GM12878 (cell line): ENCODE results near the gene AOPEP. TPM values are rescaled to one million over a fixed set of nuclear protein-coding genes. Genes with fewer than 3 reads are reported as not detected.

Source experiments
- ATAC-seq: fragments of 200-7000 bp; cut with Tn5 transposase; 3 replicates; pipeline ENCODE4 v1.9.1; 2020; ENCODE audit warnings: mild to moderate bottlenecking, moderate library complexity
- BruUV-seq: library from RNA; stranded (reverse); fragments of 400-500 nt; replicated peaks from 2 replicates; lab custom pipeline; 2021; lab: Mats Ljungman, UMichigan
- CTCF ChIA-PET: fragments of 300-600 bp; sonication (Branson Sonifier 250); formaldehyde crosslinking; extraction: SDS; loops from one replicate; lab custom pipeline; 2021; ENCODE audit warnings: inconsistent platforms; lab: Yijun Ruan, JAX
- POLR2A ChIA-PET: fragments of 350-600 bp; formaldehyde crosslinking; extraction: SDS; loops from one replicate; lab custom pipeline; 2021; ENCODE audit warnings: inconsistent platforms; lab: Charles Lee
- RAD21 ChIA-PET: fragments of 300-600 bp; sonication (Branson Sonifier 250); formaldehyde crosslinking; loops from one replicate; lab custom pipeline; 2023; ENCODE audit warnings: antibody characterized with exemption; ENCODE audit not compliant: unreplicated experiment; lab: Charles Lee
- SMC1A ChIA-PET: fragments of 300-600 bp; sonication (Branson Sonifier 250); formaldehyde crosslinking; loops from one replicate; lab custom pipeline; 2023; ENCODE audit not compliant: unreplicated experiment, uncharacterized antibody; lab: Charles Lee
- DNase-seq: peaks from one replicate; pipeline ENCODE4 v3.0.0-alpha.2; 2011; ENCODE audit warnings: low read depth, low spot score
- FAIRE-seq: peaks from 3 replicates; lab custom pipeline; 2011; peaks lifted over from hg19 to GRCh38; lab: Jason Lieb, UNC
- H2AFZ ChIP-seq: 2 replicates; pipeline ENCODE4 v1.6.0; 2011; ENCODE audit warnings: low read depth, low read length, control low read depth; ENCODE audit not compliant: control insufficient read depth
- H3K27ac ChIP-seq: 2 replicates; pipeline ENCODE4 v1.5.1; 2011; ENCODE audit warnings: control low read depth; ENCODE audit not compliant: control insufficient read depth, insufficient read depth
- H3K27me3 ChIP-seq, 2 experiments: replicated peaks in 1 of 2; 2 replicates each; pipeline versions ENCODE4 v1.6.0 to v1.6.1; 2011; ENCODE audit warnings: low read length in 1 of 2; ENCODE audit not compliant: control insufficient read depth in 2 of 2, insufficient read depth in 2 of 2
- H3K36me3 ChIP-seq, 2 experiments: 2 replicates each; pipeline ENCODE4 v1.5.1; 2011; ENCODE audit warnings: low read length in 1 of 2; ENCODE audit not compliant: control insufficient read depth in 2 of 2, insufficient read depth in 2 of 2
- H3K4me1 ChIP-seq: 2 replicates; pipeline ENCODE4 v1.6.1; 2011; ENCODE audit warnings: mild to moderate bottlenecking, low read length, moderate library complexity, mixed read lengths; ENCODE audit not compliant: control insufficient read depth, insufficient read depth
- H3K4me2 ChIP-seq: 2 replicates; pipeline ENCODE4 v1.6.0; 2011; ENCODE audit warnings: control low read depth; ENCODE audit not compliant: control insufficient read depth, insufficient read depth
- H3K4me3 ChIP-seq: fragments of 200-600 bp; sonication (generic); 2 replicates; pipeline ENCODE4 v1.5.1; 2016
- H3K79me2 ChIP-seq: 2 replicates; pipeline ENCODE4 v1.6.0; 2011; ENCODE audit warnings: low read length; ENCODE audit not compliant: control insufficient read depth, insufficient read depth
- H3K9ac ChIP-seq: 2 replicates; pipeline ENCODE4 v1.8.0; 2011; ENCODE audit warnings: low read length, control low read depth, mixed read lengths; ENCODE audit not compliant: control insufficient read depth, insufficient read depth
- H3K9me3 ChIP-seq: replicated peaks from 3 replicates; pipeline ENCODE4 v1.5.1; 2011; ENCODE audit warnings: mild to moderate bottlenecking, low read length; ENCODE audit not compliant: control insufficient read depth, insufficient read depth
- H4K20me1 ChIP-seq: 2 replicates; pipeline ENCODE4 v1.6.0; 2011; ENCODE audit not compliant: control insufficient read depth, insufficient read depth
- ATF7 ChIP-seq: fragments of 450-650 bp; IDR thresholded peaks from 2 replicates; pipeline ENCODE4 v1.6.1; 2016; ENCODE audit warnings: low read depth, mild to moderate bottlenecking
- BHLHE40 ChIP-seq, 2 experiments: fragments of 450-650 bp in 1 of 2; IDR thresholded peaks; 2 replicates each; pipeline ENCODE4 v1.6.1; 2011 to 2017; ENCODE audit warnings: low read depth in 2 of 2, borderline replicate concordance in 1 of 2, improper control_type of control experiment in 1 of 2, low read length in 1 of 2, mild to moderate bottlenecking in 1 of 2
- CHD4 ChIP-seq: fragments of 200-600 bp; sonication (generic); IDR thresholded peaks from 2 replicates; pipeline ENCODE4 v1.6.1; 2016; ENCODE audit warnings: mild to moderate bottlenecking
- DPF2 ChIP-seq: fragments of 450-650 bp; IDR thresholded peaks from 2 replicates; pipeline ENCODE4 v1.6.1; 2017; ENCODE audit warnings: mild to moderate bottlenecking
- MEF2A ChIP-seq: IDR thresholded peaks from 2 replicates; pipeline ENCODE4 v1.6.1; 2011; ENCODE audit warnings: low read depth, mild to moderate bottlenecking, low read length, moderate library complexity; ENCODE audit not compliant: insufficient read depth
- MEF2B ChIP-seq: fragments of 450-650 bp; IDR thresholded peaks from 2 replicates; pipeline ENCODE4 v1.6.1; 2018; ENCODE audit warnings: mild to moderate bottlenecking, moderate library complexity; ENCODE audit not compliant: partially characterized antibody, poor library complexity, severe bottlenecking
- MXI1 ChIP-seq: fragments of 150-350 bp; IDR thresholded peaks from 2 replicates; pipeline ENCODE4 v1.6.1; 2011; ENCODE audit warnings: low read depth, mild to moderate bottlenecking, inconsistent platforms, low read length, improper control_type of control experiment
- NR2F1 ChIP-seq: fragments of 450-650 bp; conservative IDR thresholded peaks from 2 replicates; pipeline ENCODE4 v1.6.1; 2017; ENCODE audit warnings: mild to moderate bottlenecking
- PAX5 ChIP-seq: IDR thresholded peaks from 2 replicates; pipeline ENCODE4 v1.6.1; 2011; ENCODE audit warnings: low read depth, low read length, borderline replicate concordance
- POLR2AphosphoS2 ChIP-seq: IDR thresholded peaks from 2 replicates; pipeline ENCODE4 v1.6.1; 2011; ENCODE audit warnings: low read depth, mild to moderate bottlenecking, low read length, improper control_type of control experiment, moderate library complexity
- RAD51 ChIP-seq: fragments of 450-650 bp; IDR thresholded peaks from 2 replicates; pipeline ENCODE4 v1.6.1; 2016; ENCODE audit warnings: moderate library complexity, mild to moderate bottlenecking, inconsistent platforms
- RFX5 ChIP-seq: IDR thresholded peaks from 2 replicates; pipeline ENCODE4 v1.6.1; 2011; ENCODE audit warnings: low read depth, low read length, improper control_type of control experiment
- SMAD1 ChIP-seq: fragments of 450-650 bp; IDR thresholded peaks from 2 replicates; pipeline ENCODE4 v1.6.1; 2018; ENCODE audit warnings: mild to moderate bottlenecking, low read depth; ENCODE audit not compliant: partially characterized antibody
- USF1 ChIP-seq: IDR thresholded peaks from 2 replicates; pipeline ENCODE4 v1.6.1; 2011; ENCODE audit warnings: borderline replicate concordance, low read depth, mild to moderate bottlenecking, moderate library complexity, mixed read lengths, low read length; ENCODE audit not compliant: insufficient read depth; ENCODE audit errors: extremely low read length
- ZNF622 ChIP-seq: fragments of 450-650 bp; IDR thresholded peaks from 2 replicates; pipeline ENCODE4 v1.6.1; 2017; ENCODE audit warnings: mild to moderate bottlenecking, inconsistent platforms
- WGBS: methylation state at CpG from one replicate; pipeline ENCODE4 v1.1.6; 2016; ENCODE audit warnings: low lambda C conversion rate; ENCODE audit not compliant: insufficient replicate concordance, insufficient coverage; ENCODE audit errors: missing lambda C conversion rate; 5-methylcytosine and 5-hydroxymethylcytosine counted together
- in situ Hi-C: fragments of 300-500 bp; cut with MboI; formaldehyde crosslinking; loops from 9 replicates; pipeline ENCODE4 v1.14.3; 2018; ENCODE audit warnings: mixed read lengths
- intact Hi-C: fragments of 100-400 bp; cut with micrococcal nuclease; formaldehyde crosslinking; loops from one replicate; pipeline ENCODE4 v1.14.2; 2022; ENCODE audit not compliant: unreplicated experiment
- polyA plus RNA-seq, 11 experiments: library from polyadenylated mRNA; depleted of rRNA in 4 of 11; unstranded in 6 of 11; stranded (reverse) in 5 of 11; fragments of >200 nt; fragmentation: Nextera tagmentation in 4 of 11; fragmentation: Illumina TruSeq in 1 of 11; extraction: Ambion mirVana in 4 of 11; extraction: Trizol in 1 of 11; gene quantifications; 1 replicate in 1 of 11; 2 replicates in 10 of 11; pipeline versions ENCODE4 v1.2.1 to v1.2.3, GENCODE V29; 2011 to 2016; ENCODE audit warnings: inconsistent platforms in 2 of 11, missing spikeins in 2 of 11, low read depth in 1 of 11
- total RNA-seq, 4 experiments: library from RNA; depleted of rRNA in 3 of 4; stranded (reverse); fragments of >200 nt in 3 of 4; fragmentation: Illumina TruSeq in 1 of 4; extraction: Trizol in 1 of 4; gene quantifications; 2 replicates each; pipeline versions ENCODE4 v1.2.1 to v1.2.3, GENCODE V29; 2013 to 2021
- TF ChIP-seq, protein P1 (sequence below): fragments of 450-650 bp; formaldehyde crosslinking; IDR thresholded peaks from 2 replicates; pipeline ENCODE4 v1.4.0; 2020; ENCODE audit warnings: mild to moderate bottlenecking, moderate library complexity

Gene AOPEP
- total and polyA plus RNA-seq, 10 of the 15 experiments (the other 5 are each of a cell fraction or from before 2014, with no cell fraction given), result 2.3 to 16.9 (median 10.1) TPM

GRCh38 chr9:94811074-94811473 lies 84.6 kb downstream of the AOPEP start:
- no TSS peak for BruUV-seq
- H3K27ac ChIP-seq, result no peak overlapping the region
- intact Hi-C loops, result no loop called here
- H3K9me3 ChIP-seq, result no peaks in the 10 kb centered on the region
- ATAC-seq (no peak), DNase-seq (no peak), FAIRE-seq (no peak)
- H3K9ac ChIP-seq, result no peak overlapping the region
- ChIA-PET RAD21 (no interaction called here), CTCF (interaction anchor here (0.8 to 1.6 kb wide), 5 partner anchors 9 to 315 kb away, joined by 3 to 7 read pairs (median 3); no protein-coding TSS in a partner anchor), SMC1A (interaction anchor here (0.8 to 1.5 kb wide), 3 partner anchors 10 to 93 kb away, joined by 3 to 5 read pairs (median 4); no protein-coding TSS in a partner anchor), POLR2A (interaction anchor here (1.6 kb wide), 1 partner anchor 12 kb away, joined by 4 read pairs; no protein-coding TSS in a partner anchor)
- peaks cover 1% of the 10 kb centered on the region; the same call in 1 of the 2 replicates for H3K79me2 ChIP-seq
- H2AFZ ChIP-seq, result no peak overlapping the region
- H4K20me1 ChIP-seq, result no peaks in the 10 kb centered on the region
- in situ Hi-C loops, result no loop called here
- H3K4me1 ChIP-seq, result peaks cover 30% of the 10 kb centered on the region
- H3K4me3 ChIP-seq, result no peak overlapping the region
- H3K4me2 ChIP-seq, result no peak overlapping the region
- TF ChIP-seq POLR2AphosphoS2 (no peak), DPF2 (no peak), ATF7 (no peak), NR2F1 (no peak), BHLHE40 (IDR thresholded peaks at IDR 0.05; ENCODE audit: borderline replicate concordance in 1 of 2, low read depth in 2 of 2, low read length in 1 of 2) (no peak), USF1 (no peak), MXI1 (no peak), SMAD1 (no peak), PAX5 (no peak), RFX5 (no peak), MEF2B (no peak), ZNF622 (no peak), MEF2A (no peak), CHD4 (no peak), RAD51 (no peak)
- TF ChIP-seq, protein P1, sequence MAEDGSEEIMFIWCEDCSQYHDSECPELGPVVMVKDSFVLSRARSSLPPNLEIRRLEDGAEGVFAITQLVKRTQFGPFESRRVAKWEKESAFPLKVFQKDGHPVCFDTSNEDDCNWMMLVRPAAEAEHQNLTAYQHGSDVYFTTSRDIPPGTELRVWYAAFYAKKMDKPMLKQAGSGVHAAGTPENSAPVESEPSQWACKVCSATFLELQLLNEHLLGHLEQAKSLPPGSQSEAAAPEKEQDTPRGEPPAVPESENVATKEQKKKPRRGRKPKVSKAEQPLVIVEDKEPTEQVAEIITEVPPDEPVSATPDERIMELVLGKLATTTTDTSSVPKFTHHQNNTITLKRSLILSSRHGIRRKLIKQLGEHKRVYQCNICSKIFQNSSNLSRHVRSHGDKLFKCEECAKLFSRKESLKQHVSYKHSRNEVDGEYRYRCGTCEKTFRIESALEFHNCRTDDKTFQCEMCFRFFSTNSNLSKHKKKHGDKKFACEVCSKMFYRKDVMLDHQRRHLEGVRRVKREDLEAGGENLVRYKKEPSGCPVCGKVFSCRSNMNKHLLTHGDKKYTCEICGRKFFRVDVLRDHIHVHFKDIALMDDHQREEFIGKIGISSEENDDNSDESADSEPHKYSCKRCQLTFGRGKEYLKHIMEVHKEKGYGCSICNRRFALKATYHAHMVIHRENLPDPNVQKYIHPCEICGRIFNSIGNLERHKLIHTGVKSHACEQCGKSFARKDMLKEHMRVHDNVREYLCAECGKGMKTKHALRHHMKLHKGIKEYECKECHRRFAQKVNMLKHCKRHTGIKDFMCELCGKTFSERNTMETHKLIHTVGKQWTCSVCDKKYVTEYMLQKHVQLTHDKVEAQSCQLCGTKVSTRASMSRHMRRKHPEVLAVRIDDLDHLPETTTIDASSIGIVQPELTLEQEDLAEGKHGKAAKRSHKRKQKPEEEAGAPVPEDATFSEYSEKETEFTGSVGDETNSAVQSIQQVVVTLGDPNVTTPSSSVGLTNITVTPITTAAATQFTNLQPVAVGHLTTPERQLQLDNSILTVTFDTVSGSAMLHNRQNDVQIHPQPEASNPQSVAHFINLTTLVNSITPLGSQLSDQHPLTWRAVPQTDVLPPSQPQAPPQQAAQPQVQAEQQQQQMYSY, result no peak
- 94% methylated on average over 2 of the region's 2 CpGs for WGBS
- H3K36me3 ChIP-seq, result peaks cover 0 to 2% of the 10 kb centered on the region in 2 experiments; a peak in 1 of 4 replicates
- H3K27me3 ChIP-seq, result no peaks in the 10 kb centered on the region
